Renal cortical epithelial cell (primary cell): ENCODE data around the gene HLA-DPB1. TPM values are rescaled to one million over a fixed set of nuclear protein-coding genes. Genes with fewer than 3 reads are reported as not detected.
"Not testable (repeated sequence)": the region's sequence is repeated elsewhere in the genome, so short reads cannot be mapped to it uniquely, and the experiment has no call there.

Source experiments
- DNase-seq: peaks from one replicate; pipeline ENCODE4 v3.0.0-alpha.2; 2011; ENCODE audit warnings: low read depth
- total RNA-seq: library from RNA; depleted of rRNA; stranded (reverse); fragments of >200 nt; gene quantifications from 2 replicates; pipeline ENCODE4 v1.2.3, GENCODE V29; 2014

Gene HLA-DPB1
- total RNA-seq, 1 donor from 2014 or later, result 12.2 TPM

- DNase-seq, result no peak
Measured at GRCh38 chr6:33071569-33071968, 4.2 kb upstream of the HLA-DPB1 start.

DNA sequence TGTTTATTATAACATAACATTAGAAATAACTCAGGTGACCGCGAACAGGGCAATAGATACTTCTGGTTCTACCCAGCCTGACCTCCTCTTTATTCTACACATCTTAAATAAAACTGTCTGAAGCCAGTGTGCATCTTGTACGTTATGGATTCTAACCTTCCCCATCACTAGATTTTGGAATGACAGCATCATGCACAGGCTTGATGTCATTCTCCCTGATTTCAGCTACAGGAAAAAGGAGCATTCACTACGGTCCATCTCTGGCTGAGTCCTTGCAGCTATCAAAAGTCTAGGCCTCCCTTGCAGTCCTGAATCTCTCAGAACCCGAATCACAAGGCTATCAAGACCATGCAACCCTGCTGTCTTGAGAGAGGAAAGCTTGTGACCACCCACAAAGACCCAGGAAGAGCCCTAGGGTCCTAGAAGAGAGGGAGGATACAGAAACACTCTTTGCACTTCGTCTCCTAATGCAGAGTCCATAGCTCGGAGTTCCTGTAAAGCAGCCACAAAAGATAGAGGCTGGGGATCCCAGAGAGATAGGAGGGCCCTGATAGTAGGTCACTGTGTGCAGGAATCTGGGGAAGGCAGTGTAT lies 3.2 kb upstream of the HLA-DPB1 start:
- no peak for DNase-seq

DNA sequence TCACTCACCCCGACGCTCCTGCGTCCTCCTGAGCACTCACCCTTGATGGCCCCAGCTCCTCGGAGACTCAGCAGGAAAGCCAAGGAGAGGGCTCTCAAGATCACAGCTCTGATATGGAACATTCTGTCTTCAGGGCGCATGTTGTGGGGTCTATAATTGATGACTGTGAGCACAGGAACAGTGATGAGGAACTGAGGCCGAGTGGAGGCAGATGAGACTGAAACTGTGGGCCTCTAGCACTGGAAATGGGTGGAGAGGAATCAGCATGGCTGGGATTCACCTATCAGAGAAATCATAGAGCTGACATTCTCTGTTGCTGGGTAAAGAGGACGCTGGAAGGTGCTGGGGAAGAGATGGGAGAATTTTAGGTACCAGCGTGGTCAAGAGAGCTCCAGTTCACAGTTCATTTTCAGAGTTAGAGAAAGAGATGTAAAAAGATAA lies 2.3 kb upstream of the HLA-DPB1 start, which contains the start of gene HLA-DPA1:
HLA-DPA1 (minus strand) TSS at position 219 of the 441 bp plus-strand sequence.
- peak; percentile 40 for DNase-seq

GRCh38 chr6:33075208-33075567 lies 602 bp upstream of the HLA-DPB1 start:
- DNase-seq, result no peak

DNA sequence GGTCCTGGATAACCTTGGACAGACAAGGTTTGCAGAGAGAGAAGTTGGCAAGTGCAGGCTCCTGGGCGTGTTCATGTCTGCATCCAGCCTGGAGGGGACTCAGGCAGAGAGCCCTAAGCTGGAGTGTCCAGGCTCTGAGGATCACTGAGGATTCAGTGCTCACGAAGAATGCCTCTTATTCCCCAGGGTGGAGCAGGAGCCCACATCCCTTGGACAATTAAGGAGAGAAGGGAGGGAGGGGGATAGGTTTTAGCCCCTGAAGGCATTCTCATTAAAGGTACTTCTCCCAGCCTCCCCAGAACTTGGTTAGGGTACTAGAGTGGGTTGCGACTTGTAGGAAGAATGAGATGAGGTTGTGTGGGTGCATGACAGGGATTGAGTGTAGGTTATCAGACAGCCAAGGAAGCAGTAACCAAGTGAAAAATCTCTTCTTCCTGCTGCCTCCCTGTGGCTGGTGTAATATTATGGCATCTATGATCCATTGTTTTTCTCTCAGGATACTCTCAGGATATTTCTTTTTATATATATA lies 680 bp downstream of the HLA-DPB1 start:
- no peak for DNase-seq

DNA sequence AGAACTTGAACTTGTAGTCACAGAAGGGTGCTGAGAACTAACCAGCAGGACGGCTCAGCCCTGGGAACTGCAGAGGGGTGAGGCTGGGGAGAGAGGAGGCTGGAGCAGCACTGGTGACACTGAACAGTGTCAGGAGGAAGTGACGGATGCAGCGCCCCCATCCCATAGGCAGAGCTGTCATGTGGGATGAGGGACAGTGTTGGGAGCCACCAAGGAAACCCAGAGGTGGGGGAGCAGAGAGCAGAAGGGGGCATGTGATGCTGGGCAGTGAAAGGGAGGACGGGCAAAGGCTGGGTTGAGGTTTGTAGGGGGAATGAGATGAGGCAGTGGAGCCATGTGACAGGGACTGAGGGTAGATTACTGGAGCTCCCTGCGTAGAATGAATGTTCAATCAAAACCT lies 2.1 kb downstream of the HLA-DPB1 start:
- no peak for DNase-seq

GRCh38 chr6:33078442-33078841 lies 2.7 kb downstream of the HLA-DPB1 start:
- DNase-seq, result no peak

- no peak for DNase-seq
Measured at GRCh38 chr6:33078919-33079521, 3.2 kb downstream of the HLA-DPB1 start.

DNA sequence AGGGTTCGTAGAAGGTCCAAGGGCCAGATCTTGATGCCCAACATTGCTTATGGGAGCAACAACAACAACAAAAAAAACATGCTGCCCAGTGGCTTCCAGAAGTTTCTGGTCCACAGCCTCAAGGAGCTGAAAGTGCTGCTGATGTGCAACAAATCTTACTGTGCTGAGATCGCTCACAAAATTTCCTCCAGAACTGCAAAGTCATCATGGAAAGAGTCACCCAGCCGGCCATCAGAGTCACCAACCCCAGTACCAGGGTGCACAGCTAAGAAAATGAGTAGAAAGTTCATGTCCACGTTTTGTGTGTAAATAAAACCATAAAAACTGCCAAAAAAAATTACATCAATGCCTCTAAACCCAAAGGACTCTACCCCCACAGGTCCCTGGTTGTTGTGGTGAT lies 3.8 kb downstream of the HLA-DPB1 start:
- DNase-seq, result no peak

DNA sequence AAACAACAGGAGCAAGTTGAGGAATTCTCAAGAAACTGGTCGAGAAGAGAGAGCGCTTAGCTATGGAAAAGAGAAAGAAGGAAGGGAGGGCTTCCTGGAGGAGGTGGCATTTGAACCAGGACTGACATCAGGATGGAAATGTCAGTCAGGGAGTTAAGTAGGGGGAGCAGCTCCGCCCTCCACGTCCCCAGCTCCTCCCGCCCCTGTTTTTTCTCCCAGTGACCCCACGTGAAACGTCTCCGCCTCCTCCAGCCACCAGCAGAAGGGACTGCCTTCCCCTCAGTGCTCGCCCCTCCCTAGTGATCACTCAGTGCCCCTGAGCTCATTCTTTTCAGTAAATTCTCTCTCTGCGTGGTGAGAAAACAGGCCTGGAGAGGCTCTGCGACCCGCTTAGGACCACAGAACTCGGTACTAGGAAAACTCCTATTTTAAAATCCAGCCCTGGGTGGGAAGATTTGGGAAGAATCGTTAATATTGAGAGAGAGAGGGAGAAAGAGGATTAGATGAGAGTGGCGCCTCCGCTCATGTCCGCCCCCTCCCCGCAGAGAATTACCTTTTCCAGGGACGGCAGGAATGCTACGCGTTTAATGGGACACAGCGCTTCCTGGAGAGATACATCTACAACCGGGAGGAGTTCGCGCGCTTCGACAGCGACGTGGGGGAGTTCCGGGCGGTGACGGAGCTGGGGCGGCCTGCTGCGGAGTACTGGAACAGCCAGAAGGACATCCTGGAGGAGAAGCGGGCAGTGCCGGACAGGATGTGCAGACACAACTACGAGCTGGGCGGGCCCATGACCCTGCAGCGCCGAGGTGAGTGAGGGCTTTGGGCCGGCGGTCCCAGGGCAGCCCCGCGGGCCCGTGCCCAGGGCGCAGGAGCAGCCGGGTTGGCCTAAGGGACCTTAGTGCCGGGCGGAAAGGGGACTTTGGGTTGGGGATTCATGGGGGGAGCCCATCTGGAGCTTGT lies 4.6 kb downstream of the HLA-DPB1 start:
- peak; percentile 56 for DNase-seq

- DNase-seq, result no peak
Measured at GRCh38 chr6:33081098-33081824, 5.5 kb downstream of the HLA-DPB1 start.

- DNase-seq, result peak; percentile 43
Measured at GRCh38 chr6:33082702-33083101, 6.9 kb downstream of the HLA-DPB1 start.

DNA sequence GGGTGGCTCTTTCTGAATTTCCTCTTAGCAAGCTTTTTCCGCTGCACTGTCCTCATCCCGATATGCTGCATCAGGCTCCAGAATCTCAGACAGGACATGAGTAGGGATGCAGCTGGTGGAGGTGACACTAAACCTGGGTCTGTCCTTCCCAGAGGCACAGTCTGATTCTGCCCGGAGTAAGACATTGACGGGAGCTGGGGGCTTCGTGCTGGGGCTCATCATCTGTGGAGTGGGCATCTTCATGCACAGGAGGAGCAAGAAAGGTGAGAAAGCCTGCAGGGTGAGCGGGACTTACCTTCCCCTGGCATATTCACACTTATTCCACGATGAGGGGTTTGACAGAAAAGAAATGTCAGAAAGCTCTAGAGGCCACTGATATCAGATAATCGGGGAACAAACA lies 9.8 kb downstream of the HLA-DPB1 start:
- DNase-seq, result no peak

- peak; percentile 3 for DNase-seq
Measured at GRCh38 chr6:33088258-33088930, 12.6 kb downstream of the HLA-DPB1 start.

DNA sequence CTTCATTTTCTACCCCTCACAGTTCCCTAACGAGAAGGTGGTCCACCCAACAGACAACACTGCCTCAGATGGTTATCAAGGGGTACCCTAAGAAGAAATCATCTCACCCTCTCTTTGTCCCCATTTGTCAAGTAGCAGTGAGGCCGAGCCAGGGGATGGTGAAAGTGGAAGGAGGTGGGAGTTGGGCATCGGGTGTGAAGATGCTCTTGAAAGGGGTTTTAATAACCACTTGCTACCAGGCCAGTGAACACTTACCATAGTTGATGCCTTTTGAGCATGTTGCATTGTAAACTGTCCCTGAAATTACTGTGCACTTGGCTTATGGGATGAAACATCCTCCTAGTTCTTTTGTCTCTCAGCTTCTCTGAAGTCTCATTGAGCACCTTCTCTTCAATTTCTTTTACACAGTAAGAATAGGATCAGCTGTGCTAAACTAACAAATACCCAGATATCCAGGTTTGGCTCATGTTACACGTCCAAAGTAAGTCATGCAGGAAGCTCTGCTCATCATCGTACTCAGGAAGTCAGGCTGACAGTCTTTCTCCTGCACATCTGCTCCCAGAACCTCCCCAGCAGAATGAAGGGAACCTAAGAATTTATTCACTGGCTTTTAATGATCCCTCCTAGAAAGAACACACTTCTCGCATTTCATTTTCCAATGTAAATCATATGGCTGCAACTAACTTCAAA lies 13.3 kb downstream of the HLA-DPB1 start:
- no peak for DNase-seq

DNA sequence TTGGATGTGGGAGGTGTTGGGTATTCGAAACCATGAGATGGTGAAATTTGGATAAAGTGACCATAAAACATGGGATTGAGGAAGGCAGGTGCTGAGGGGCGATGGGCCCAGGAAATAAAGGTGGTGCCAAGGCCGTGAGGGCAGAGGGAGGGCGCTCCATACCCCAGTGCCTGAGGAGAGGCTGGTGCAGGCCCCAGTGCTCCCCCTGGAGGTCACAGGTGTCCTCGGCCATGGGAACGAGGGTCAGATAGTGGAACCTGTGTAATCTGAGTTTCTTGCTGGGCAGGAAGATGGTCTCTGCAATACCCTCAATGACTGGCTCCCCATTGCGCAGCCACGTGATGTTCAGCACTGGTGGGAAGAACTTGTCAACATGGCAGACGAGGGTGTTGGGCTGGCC lies 16.2 kb downstream of the HLA-DPB1 start:
- DNase-seq, result no peak

DNA sequence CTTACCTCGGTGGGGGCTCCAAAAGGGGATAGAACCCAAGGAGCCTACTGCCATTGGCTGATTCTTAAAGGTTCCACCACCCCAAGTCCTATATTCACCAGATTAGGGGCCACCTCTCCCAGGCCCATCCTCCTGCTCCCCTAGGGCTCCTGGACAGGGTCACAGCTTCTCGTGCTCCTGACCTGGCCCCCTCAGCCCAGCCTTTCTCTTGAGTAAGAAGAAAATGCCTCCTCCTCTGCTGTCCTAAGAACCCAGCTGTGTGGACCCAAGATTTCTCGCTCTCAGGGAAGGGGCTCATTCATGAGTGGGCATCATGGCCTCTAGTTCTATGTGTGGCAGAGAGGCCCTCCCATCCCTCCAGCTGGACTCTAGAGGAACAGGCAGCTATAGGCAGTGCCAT lies 16.6 kb downstream of the HLA-DPB1 start:
- DNase-seq, result no peak

- DNase-seq, result no peak
Measured at GRCh38 chr6:33093855-33094254, 18.1 kb downstream of the HLA-DPB1 start.

GRCh38 chr6:33095681-33096080 lies 19.9 kb downstream of the HLA-DPB1 start:
- no peak for DNase-seq

GRCh38 chr6:33101121-33101737 lies 25.4 kb downstream of the HLA-DPB1 start:
- not testable (repeated sequence) for DNase-seq
